SK-N-SH (cell line): Measurements from ENCODE around the gene SMCHD1.
"Not testable (repeated sequence)": the region's sequence is repeated elsewhere in the genome, so short reads cannot be mapped to it uniquely, and the experiment has no call there.

ENCODE experiments used
- CHD2 ChIP-seq: fragments of 150-350 bp; IDR thresholded peaks from 2 replicates; pipeline ENCODE4 v1.6.1; 2018; ENCODE audit warnings: low read length; ENCODE audit not compliant: partially characterized antibody
- EZH2phosphoT487 ChIP-seq: fragments of 200-600 bp; sonication (generic); IDR thresholded peaks from 2 replicates; pipeline ENCODE4 v1.6.1; 2017; ENCODE audit warnings: low read depth, mixed run types, mild to moderate bottlenecking, antibody characterized with exemption, moderate library complexity, borderline replicate concordance
- GABPA ChIP-seq: IDR thresholded peaks from 2 replicates; pipeline ENCODE4 v1.4.0; 2012; ENCODE audit warnings: low read depth, mild to moderate bottlenecking
- JUND ChIP-seq: IDR thresholded peaks from 2 replicates; pipeline ENCODE4 v1.4.0; 2012
- RAD21 ChIP-seq: IDR thresholded peaks from 2 replicates; pipeline ENCODE4 v1.6.1; 2012; ENCODE audit warnings: mild to moderate bottlenecking, low read length
- RFX5 ChIP-seq: IDR thresholded peaks from 2 replicates; pipeline ENCODE4 v1.6.1; 2012; ENCODE audit warnings: mild to moderate bottlenecking, improper control_type of control experiment, low read length
- TF ChIP-seq, protein P1 (sequence below): IDR thresholded peaks from 2 replicates; pipeline ENCODE4 v1.6.1; 2012; ENCODE audit warnings: mild to moderate bottlenecking, low read depth, low read length, moderate library complexity
- TF ChIP-seq, protein P2 (sequence below): fragments of 200-600 bp; sonication (generic); IDR thresholded peaks from 2 replicates; pipeline ENCODE4 v1.6.1; 2017; ENCODE audit warnings: antibody characterized with exemption, mild to moderate bottlenecking, moderate library complexity
- TF ChIP-seq, protein P3 (sequence below): IDR thresholded peaks from 2 replicates; pipeline ENCODE4; 2012

DNA sequence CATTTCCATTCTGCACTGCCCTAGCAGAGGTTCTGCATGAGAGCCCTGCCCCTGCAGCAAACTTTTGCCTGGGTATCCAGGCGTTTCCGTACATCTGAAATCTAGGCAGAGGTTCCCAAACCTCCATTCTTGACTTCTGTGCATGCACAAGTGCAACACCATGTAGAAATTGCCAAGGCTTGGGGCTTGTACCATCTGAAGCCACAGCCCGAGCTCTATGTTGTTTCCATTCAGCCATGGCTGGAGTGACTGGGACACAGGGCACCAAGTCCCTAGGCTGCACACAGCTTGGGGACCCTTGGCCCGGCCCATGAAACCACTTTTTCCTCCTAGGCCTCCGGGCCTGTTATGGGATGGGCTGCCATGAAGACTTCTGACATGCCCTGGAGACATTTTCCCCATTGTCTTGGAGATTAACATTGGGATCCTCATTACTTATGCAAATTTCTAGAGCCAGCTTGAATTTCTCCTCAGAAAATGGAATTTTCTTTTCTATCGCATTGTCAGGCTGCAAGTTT, 154.2 kb downstream of the SMCHD1 start:
- TF ChIP-seq RFX5, EZH2phosphoT487, RAD21, GABPA, CHD2, JUND: not testable (repeated sequence)
- TF ChIP-seq, protein P1, sequence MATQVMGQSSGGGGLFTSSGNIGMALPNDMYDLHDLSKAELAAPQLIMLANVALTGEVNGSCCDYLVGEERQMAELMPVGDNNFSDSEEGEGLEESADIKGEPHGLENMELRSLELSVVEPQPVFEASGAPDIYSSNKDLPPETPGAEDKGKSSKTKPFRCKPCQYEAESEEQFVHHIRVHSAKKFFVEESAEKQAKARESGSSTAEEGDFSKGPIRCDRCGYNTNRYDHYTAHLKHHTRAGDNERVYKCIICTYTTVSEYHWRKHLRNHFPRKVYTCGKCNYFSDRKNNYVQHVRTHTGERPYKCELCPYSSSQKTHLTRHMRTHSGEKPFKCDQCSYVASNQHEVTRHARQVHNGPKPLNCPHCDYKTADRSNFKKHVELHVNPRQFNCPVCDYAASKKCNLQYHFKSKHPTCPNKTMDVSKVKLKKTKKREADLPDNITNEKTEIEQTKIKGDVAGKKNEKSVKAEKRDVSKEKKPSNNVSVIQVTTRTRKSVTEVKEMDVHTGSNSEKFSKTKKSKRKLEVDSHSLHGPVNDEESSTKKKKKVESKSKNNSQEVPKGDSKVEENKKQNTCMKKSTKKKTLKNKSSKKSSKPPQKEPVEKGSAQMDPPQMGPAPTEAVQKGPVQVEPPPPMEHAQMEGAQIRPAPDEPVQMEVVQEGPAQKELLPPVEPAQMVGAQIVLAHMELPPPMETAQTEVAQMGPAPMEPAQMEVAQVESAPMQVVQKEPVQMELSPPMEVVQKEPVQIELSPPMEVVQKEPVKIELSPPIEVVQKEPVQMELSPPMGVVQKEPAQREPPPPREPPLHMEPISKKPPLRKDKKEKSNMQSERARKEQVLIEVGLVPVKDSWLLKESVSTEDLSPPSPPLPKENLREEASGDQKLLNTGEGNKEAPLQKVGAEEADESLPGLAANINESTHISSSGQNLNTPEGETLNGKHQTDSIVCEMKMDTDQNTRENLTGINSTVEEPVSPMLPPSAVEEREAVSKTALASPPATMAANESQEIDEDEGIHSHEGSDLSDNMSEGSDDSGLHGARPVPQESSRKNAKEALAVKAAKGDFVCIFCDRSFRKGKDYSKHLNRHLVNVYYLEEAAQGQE = not testable (repeated sequence)
- TF ChIP-seq, protein P2, sequence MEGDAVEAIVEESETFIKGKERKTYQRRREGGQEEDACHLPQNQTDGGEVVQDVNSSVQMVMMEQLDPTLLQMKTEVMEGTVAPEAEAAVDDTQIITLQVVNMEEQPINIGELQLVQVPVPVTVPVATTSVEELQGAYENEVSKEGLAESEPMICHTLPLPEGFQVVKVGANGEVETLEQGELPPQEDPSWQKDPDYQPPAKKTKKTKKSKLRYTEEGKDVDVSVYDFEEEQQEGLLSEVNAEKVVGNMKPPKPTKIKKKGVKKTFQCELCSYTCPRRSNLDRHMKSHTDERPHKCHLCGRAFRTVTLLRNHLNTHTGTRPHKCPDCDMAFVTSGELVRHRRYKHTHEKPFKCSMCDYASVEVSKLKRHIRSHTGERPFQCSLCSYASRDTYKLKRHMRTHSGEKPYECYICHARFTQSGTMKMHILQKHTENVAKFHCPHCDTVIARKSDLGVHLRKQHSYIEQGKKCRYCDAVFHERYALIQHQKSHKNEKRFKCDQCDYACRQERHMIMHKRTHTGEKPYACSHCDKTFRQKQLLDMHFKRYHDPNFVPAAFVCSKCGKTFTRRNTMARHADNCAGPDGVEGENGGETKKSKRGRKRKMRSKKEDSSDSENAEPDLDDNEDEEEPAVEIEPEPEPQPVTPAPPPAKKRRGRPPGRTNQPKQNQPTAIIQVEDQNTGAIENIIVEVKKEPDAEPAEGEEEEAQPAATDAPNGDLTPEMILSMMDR = not testable (repeated sequence)
- TF ChIP-seq, protein P3, sequence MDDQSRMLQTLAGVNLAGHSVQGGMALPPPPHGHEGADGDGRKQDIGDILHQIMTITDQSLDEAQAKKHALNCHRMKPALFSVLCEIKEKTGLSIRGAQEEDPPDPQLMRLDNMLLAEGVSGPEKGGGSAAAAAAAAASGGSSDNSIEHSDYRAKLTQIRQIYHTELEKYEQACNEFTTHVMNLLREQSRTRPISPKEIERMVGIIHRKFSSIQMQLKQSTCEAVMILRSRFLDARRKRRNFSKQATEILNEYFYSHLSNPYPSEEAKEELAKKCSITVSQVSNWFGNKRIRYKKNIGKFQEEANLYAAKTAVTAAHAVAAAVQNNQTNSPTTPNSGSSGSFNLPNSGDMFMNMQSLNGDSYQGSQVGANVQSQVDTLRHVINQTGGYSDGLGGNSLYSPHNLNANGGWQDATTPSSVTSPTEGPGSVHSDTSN = not testable (repeated sequence)
